ENCODE results near the gene TMEM92.

TMEM92 gene

DNA sequence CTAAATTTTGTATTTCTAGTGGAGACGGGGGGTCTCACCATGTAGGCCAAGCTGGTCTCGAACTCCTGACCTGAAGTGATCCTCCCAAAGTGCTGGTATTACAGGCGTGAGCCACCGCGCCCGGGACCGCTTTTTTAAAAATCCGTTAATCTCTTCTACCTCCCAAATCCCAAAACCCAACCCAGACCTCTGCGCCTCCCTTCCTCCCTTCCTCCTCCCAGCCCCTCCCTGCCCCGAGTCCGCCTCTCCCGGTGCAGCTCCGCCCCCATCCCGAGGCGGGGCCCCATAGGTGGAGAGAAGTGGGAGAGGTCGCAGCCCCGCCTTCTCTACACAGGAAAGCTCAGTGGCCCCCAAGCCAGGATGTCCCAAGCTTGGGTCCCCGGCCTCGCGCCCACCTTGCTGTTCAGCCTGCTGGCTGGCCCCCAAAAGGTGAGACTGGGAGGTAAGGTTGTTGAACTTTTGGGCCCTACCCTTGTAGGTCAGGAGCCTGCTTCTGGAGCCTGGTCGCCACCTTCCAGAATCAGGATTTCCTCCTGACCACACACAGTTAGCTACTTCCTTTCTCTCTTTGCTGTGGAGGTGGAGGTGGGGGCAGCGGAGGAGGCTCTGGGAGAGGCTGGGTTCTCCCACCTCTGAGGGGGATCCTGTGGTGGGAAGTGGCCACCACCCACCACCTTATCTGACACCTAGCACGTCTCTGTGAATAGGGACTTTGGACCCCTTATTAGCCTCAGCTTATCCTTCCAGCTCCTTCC is at the start of gene TMEM92:
Gene TMEM92 (plus strand): TSS at position 325 of the 755 bp plus-strand sequence. CDS start 36 bp downstream, at position 361.
- no peak for FAIRE-seq

DNA sequence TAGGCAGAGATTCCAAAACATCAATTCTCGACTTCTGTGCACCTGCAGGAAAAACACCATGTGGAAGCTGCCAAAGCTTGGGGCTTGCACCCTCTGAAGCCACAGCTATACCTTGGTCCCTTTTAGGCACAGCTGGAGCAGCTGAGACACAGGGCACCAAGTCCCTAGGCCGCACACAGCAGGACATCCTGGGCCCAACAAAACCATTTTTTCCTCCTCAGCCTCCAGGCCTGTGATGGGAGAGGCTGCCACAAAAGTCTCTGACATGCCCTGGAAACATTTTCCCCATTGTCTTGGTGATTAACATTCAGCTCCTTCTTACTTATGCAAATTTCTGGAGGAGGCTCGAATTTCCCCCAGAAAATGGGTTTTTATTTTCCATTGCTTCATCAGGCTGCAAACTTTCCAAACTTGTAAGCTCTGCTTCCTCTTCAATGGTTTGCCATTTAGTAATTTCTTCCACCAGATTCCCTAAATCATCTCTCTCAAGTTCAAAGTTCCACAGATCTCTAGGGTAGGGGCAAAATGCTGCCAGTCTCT is 48.5 kb upstream of the TMEM92 start:
- no peak for FAIRE-seq

DNA sequence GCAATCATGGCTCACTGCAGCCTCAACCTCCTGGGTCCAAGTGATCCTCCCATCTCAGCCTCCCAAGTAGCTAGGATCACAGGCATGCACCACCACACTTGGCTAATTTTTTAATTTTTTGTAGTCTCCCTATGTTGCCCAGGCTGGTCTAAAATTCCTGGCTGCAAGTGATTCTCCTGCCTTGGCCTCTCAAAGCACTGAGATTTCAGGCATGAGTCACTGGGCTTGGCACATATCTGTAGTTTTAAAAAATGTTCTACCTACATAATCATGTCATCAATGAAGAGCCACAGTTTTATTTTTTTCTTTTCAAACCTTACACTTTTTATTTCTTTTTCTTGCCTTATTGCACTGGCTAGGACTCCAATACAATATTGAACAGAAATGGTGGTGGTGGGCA is 39.7 kb upstream of the TMEM92 start:
- no peak for FAIRE-seq

DNA sequence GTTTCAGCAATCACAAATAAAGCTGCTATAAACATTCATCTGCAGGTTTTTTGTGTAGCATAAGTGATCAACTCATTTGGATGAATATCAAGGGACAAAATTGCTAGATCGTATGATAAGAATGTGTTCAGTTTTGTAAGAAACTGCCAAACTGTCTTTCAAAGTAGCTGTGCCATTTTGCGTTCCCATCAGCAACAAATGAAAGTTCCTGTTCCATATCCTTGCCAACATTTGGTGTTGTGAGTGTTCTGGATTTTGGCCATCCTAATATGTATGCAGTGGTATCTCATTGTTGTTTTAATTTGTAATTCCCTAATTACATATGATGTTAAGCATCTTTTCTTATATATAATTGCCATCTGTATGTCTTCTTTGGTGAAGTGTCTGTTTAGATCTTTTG is 36.4 kb upstream of the TMEM92 start:
- FAIRE-seq: no peak

DNA sequence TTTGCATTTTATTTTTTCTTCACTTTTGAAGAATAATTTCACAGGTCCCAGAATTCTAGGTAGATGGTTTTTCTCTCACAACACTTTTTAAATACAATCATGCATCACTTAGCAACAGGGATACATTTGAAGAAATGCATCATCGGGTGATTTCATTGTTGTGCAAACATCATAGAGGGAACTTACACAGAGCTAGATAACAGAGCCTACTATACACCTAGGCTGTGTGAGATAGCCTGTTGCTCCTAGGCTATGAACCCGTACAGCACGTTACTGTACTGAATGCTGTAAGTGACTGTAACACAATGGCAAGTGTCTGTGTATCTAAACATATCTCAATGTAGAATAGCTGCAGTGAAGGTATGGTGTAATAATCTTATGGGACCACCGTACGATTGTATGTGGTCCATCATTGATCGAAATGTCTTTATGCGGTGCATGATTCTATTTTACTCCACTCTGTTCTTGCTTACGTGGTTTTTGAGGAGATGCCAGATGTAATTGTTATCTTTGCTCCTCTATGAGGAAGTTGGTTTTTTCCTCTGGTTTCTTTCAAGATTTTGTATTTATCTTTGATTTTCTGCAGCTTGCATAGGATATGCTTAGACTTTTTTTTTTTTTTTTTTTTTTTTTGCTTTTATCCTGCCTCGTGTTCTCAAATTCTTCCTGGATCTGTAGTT is 35.5 kb upstream of the TMEM92 start:
- FAIRE-seq: no peak

DNA sequence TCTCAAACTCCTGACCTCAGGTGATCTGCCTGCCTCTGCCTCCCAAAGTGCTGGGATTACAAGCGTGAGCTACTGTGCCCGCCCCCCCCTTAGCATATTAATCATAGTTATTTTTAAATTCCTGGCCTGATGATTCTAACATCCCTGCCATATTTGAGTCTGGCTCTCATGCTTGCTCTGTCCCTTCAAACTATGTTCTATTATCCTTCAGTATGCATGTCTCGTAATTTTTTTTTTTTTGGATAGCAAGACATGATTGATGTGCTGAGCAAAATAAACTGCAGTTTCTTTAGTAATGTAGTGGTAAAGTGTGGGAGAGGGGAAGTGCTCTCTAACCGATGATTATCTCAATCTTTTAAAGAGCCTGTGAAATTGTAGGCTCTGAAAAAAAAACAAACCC is 34.3 kb upstream of the TMEM92 start:
- no peak for FAIRE-seq

DNA sequence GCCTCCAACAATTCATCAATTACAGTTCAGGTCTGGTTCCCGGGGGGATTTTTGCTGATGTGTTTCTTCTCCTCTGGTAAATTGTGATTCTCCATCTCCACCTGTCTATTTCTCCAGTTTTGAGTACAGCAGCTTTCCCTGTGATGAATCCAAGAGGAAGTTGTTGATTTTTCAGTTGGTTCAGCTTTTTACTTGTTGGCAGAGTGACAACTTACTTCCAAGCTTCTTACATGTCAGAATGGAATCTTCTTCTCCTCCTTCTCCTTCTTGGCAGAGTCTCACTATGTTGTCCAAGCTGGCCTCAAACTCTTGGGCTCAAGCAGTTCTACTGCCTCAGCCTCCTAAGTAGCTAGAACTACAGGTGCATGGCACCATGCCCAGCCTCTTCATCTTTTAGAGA is 33.4 kb upstream of the TMEM92 start:
- FAIRE-seq: no peak

DNA sequence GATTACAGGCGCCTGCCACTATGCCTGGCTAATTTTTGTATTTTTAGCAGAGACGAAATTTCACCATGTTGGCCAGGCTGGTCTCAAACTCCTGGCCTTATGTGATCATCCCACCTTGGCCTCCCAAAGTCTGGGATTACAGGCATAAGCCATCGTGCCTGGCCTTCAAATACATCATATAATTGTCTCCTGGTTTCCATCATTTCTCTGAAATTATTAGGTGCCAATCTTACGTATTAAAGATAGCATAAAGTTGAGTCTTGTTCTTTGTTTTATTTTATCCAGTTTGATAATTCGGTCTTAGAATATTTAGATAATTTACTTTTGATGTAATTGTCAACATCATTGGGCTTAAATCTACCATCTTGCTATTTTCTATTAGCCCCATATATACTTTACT is 32.8 kb upstream of the TMEM92 start:
- FAIRE-seq: no peak

DNA sequence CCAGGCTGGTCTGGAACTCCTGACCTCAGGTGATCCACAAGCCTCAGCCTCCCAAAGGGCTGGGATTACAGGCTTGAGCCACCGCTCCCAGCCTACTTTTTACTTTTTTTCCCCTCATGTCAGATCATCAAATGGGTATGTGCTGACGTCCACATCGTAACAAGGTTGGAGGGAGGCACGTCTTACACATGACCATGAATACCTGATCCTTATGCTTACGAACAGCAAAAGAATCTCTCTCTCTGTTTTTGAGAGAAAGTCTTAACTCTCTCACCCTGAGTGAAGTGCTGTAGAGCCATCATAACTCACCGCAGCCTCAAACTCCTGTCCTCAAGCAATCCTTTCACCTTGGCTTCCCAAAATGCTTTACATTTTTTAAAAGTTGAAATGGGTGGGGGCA is 29.5 kb upstream of the TMEM92 start:
- no peak for FAIRE-seq

DNA sequence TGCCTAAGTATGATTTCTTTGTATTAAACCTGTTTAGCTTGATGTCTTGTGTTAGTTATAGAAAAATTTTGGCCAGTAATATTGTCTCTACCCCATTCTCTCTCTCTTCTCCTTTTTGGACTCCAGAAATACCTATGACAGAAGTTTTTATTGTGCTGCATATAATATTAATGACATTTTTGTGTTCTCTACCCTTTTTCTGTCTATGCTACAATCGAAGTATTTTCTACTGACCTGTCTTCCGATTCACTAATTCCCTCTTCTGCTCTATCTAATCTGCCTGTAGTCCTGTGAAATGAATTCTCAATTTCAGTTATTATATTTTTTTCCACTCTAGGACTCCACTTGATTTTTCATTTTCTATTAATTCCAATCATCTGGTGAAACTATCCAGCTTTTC is 26.0 kb upstream of the TMEM92 start:
- no peak for FAIRE-seq

DNA sequence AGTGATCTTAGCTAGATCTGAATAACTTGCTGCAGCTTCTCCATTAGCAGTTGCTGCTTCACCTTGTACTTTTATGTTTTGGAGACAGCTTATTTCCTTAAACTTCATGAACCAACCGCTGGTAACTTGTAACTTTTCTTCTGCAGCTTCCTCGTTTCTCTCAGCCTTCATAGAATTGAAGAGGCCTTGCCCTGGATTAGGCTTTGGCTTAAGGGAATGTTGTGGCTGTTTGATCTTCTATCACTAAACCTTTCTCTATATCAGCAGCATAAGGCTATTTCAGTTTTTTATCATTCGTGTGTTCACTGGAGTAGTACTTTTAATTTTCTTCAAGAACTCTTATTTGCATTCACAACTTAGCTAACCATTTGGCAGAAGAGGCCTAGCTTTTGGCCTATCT is 21.5 kb upstream of the TMEM92 start:
- FAIRE-seq: no peak

DNA sequence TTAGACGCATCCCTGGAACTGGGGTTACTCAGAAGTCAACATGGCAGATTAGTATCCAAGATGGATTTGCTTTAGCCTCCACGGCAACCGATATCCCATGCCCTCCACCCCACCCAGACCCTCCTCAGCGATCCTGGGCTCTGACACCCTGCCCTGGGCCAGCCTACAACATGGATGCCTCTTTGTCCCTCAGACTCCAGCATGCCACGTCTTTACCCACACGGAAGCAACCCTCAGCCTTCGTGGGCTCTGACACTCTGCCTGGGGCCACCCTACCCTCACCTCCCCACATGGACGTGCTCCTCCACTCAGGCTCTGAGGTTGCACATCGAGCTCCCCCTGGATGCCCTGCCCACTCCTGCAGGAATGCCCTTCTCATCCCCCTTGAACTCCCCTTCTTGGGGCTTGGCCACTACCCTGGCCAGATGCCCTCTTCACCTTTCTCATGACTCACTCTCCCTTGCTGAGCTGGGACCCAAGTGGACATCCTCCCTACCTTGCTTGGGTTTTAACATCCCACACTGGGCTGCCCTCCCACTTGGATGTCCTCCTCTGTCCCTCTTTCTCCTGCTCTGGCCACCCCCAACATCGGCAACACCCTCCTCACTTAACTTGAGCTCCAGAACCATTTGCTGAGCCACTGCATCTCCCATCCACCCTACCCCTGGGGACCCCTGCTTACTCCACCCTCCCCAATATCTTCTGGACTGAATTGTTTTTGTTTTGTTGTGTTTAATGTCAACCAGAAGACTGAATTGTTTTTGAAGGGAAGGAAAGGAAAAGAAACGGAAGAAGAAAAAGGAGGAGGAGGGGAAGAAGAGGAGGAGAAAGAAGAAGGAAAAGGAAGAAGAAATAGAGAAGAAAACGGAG is 18.3 kb upstream of the TMEM92 start:
- no peak for FAIRE-seq

DNA sequence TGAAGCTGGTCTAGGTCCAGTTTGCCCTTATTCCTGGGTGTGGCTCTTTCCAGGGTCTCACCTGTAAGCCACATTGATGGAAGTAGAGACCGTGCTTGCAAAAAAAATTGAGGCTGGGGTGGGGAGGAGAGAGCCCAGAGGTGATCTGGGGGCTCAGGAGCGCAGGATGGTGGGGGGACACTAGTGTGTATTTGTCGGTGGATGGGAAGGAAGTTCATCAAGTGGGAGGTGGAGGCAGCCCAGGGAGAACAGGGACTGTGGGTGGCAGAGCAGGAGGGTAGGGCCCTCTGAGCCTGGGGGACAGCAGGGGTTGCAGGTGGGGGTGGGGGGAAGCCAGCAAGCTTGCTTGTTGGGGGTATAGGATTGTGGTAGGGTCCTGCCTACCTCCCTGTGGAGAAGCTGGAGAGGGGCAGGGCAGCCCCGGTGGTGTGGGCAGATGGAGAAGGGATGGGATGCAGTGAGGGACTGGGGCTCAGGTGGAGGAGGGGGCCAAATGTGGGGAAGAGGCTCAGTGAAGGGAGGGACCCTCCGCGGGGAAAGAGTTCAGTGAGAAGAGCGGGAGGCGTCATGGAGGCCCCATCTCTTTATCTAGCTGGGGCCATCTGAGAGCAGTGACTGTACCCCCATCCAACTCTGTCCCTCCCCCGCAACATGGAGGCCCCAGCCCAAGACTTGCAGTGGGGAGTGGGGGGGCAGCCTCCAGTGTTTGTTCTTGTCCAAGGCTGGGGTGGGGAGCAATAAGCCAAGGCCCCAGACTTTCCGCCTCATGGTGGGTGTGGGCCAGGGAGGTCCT is 17.2 kb upstream of the TMEM92 start:
- no peak for FAIRE-seq

DNA sequence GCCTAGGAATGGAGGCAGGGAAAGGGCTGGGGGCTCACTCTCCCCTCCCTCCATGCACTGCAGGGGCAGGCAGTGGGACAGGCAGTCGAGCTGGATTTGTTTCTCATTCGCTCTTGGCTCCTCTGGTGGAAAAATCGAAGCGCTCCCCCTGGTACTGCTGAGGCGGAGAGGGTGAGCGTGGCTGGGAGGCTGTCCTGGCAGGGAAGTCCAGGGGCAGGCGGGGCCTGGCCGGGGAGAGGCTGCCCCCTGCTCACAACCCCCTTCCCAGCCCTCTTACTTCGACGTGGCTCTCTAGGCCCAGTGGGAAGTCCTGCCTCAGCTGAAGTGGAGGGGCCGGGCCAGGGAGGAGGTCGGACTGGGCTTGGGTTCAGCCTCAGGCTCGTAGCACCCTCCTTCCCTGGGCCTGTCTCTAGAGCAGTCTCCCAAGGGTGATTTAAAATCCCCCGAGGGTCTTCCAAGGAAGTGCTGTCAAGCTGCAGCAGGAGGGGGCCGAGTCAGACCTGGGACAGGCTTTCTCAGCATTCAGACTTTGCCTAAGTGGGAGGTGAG is 16.5 kb upstream of the TMEM92 start:
- FAIRE-seq: no peak

DNA sequence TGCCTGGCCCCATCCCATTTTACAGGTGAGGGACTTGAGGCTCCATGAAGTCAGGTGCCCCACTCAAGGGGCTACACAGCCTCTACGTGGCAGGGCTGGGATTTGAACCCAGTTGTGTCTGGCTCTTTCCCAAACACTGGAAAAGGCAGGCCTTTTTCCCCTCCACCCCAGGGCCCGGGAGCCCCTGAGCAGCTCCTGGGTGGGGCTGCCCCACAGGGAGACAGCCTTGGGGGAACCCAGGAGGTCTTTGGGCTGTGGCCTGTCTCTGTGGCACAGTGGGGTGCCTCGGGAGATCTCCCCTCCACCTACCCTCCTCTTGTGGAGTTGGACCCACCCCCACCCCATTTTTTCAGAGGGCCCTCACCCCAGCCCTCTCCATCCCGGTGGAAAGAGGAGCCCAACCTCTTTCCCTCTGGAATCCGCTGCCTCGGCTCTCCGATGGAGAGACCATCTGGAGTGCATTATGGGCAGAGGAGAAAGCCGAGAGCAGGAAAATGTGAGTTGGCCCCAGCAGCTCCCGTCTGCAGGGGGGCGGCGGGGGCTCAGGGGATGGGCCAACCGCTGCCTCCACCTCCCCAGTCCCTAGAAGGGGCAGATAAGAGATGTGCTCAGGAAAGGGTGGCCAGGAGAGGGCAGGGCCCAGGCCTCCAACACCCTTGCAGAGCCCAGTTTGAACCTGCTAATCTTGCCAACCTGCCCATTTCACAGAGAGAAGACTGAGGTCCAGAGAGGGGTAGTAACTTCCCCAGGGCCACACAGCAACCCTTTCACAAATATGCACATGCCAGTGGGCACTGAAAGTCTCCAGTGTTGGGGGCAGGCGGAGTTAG is 15.4 kb upstream of the TMEM92 start:
- FAIRE-seq: no peak

DNA sequence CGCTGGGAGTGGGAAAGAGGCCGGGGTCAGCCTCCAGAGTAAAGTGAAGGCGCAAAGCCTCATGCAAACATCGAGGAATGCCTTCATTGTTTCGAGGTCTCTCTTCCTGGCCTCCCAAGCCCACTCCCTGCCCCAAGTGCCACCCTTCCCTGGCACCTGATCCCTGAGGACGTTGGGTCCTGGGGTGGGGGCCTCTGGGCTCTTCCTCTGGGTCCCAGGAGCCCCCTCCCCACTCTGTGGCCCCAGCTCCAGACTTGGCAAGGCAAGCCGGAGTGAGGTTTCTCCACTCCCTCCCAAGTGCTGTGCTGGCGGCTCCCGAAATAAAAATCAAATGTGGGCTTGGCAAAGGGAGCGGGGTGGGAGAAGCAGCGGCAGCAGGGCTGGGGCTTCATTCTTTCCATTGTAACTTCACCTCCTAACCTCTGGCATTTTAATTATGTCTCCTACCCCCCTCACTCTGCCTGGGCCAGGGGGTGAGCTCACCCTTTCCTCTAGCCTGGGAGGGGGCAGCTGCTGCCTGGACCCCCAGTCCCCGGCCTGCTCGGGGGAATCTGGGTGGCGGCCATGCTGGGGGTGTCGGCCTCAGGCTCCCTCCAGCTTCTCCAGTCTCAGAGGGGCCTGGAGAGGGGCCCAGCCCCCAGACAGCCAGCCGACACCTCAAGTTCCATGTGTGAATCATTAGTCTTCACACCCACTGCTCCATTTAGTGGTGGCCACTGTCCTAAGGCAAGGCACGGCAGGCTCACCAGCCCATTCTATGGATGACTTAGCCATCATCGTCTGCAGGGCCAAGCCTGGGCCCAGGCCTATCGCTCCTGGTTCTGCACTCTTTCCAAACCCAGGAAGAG is 14.6 kb upstream of the TMEM92 start:
- no peak for FAIRE-seq

DNA sequence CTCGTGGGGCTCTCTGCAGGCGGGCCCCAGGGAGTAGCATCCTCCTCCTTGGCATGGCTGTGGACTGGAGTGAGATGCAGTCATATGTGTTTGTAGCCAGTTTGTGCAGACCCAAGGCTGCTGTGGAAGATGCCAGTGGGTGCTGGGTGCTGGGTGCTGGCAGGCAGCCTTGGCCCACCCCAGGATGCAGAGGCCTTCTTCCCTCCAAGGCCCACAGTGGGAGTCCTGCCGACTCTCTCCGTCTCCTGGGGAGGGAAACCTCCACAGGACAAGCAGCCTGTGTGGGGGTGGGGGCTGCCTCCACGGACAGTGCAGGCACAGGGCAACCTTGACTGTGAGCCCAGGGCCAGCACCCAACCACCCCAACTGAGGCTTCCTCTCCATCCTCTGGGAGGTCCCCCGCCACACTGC is 13.8 kb upstream of the TMEM92 start:
- no peak for FAIRE-seq

DNA sequence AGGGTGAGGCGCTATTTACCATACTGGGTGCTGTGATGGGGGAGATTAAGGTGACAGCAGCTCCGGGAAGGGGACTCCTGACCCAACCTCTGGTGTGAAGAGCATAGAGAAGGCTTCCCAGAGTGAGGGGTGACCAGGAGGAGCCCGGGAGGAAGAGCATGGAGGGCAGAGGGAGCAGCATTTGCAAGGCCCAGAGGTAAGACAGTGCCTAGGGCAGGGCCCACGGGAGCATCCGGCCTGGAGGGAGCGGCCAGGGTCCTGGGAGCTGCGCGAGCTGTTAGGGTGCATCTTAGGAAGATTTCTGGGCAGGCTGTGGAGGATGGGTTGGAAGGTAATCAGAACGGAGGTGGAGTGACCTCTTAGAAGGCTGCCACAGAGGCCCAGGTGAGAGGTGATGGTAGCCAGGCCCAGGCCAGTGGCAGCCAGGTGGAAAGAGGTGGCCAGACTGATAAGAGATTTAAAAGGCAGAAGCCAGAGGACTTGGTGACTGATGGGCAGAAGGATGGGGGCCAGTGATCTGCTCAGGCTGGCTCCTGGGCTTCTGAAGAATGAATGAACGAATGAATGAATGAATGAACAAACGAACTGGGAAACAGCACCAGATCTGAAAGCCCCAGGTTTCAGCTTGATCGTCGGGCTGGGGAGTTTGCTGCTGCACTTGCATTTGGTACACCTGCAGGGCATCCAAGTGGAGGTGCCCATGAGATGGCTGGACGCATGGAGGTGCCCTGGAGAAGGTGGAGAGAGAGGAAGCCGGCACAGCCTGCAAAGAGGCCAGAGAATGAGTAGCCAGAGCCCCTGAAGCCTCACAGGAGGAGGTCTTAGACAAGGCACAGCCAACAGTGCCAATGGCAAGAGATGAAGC is 13.0 kb upstream of the TMEM92 start:
- no peak for FAIRE-seq
